Sigmoid colon (tissue), 4 donors: ENCODE data around the gene PSKH1.

Experiments
- CTCF ChIP-seq, 4 experiments: fragments of 450-650 bp in 3 of 4; fragments of 200-600 bp in 1 of 4; IDR thresholded peaks; one replicate each; pipeline ENCODE4 v1.5.1; 2016 to 2019; ENCODE audit warnings: antibody characterized with exemption in 4 of 4, mild to moderate bottlenecking in 3 of 4, moderate library complexity in 2 of 4
- EP300 ChIP-seq, 4 donors: sonication (generic); formaldehyde crosslinking; IDR thresholded peaks; one replicate each; pipeline ENCODE4 v1.6.1; 2017; ENCODE audit warnings: antibody characterized with exemption in 4 of 4
- POLR2A ChIP-seq, 2 donors: fragments of 450-650 bp; IDR thresholded peaks; one replicate each; pipeline ENCODE4 v1.6.1; 2016; ENCODE audit warnings: antibody characterized with exemption in 2 of 2, mild to moderate bottlenecking in 2 of 2, moderate library complexity in 2 of 2

GRCh38 chr16:67946128-67946569 is 53.1 kb downstream of the PSKH1 start:
- TF ChIP-seq CTCF (IDR thresholded peaks at IDR 0.05) (no peak), EP300 (IDR thresholded peaks at IDR 0.05) (no peak), POLR2A (IDR thresholded peaks at IDR 0.05) (no peak)
